HEK293 (cell line): ENCODE results near the gene SMIM1.

Source experiments
- CTCF ChIA-PET: fragments of 350-600 bp; formaldehyde crosslinking; extraction: SDS; loops from one replicate; lab custom pipeline; 2021; ENCODE audit warnings: antibody characterized with exemption; lab: Yijun Ruan, JAX
- POLR2A ChIA-PET: fragments of 300-600 bp; formaldehyde crosslinking; extraction: SDS; loops from one replicate; lab custom pipeline; 2020; ENCODE audit warnings: antibody characterized with exemption, inconsistent platforms; lab: Yijun Ruan, JAX
- H3K27ac ChIP-seq: fragments of 200-500 bp; sonication (Bioruptor generic); 2 replicates; pipeline ENCODE4 v1.5.1; 2014; ENCODE audit warnings: low read depth, low read length, control low read depth, inconsistent platforms; ENCODE audit errors: extremely low read depth
- H3K36me3 ChIP-seq, 2 experiments: fragments of 200-500 bp in 1 of 2; sonication (Bioruptor generic) in 1 of 2; 1 replicate in 1 of 2; 2 replicates in 1 of 2; pipeline ENCODE4 v1.5.1; 2014 to 2017; ENCODE audit warnings: inconsistent platforms in 2 of 2, low read length in 2 of 2; ENCODE audit not compliant: control insufficient read depth in 2 of 2, insufficient read depth in 1 of 2
- H3K4me1 ChIP-seq: fragments of 200-500 bp; sonication (Bioruptor generic); 2 replicates; pipeline ENCODE4 v1.5.1; 2014; ENCODE audit warnings: mild to moderate bottlenecking, low read length, inconsistent platforms; ENCODE audit not compliant: control insufficient read depth, insufficient read depth
- H3K4me3 ChIP-seq: 2 replicates; pipeline ENCODE4 v1.5.1; 2011; ENCODE audit warnings: low read depth, mild to moderate bottlenecking, control low read depth, low read length, moderate library complexity
- H3K9me3 ChIP-seq: fragments of 200-500 bp; sonication (Bioruptor generic); 2 replicates; pipeline ENCODE4 v1.5.1; 2014; ENCODE audit warnings: low read depth, low read length, inconsistent platforms; ENCODE audit not compliant: control insufficient read depth, insufficient read depth
- HOXC10 ChIP-seq: sonication (generic); formaldehyde crosslinking; IDR thresholded peaks from 2 replicates; pipeline ENCODE4 v1.8.1; 2023; ENCODE audit warnings: mild to moderate bottlenecking, missing genetic modification reagents
- SETDB1 ChIP-seq: IDR thresholded peaks from one replicate; pipeline ENCODE4 v1.6.1; 2017; ENCODE audit warnings: mild to moderate bottlenecking, low read length, moderate library complexity, mixed read lengths; ENCODE audit not compliant: insufficient read length
- SP2 ChIP-seq: fragments of 450-650 bp; formaldehyde crosslinking; IDR thresholded peaks from 2 replicates; pipeline ENCODE4 v1.5.1; 2016; ENCODE audit warnings: missing biosample characterization, missing genetic modification characterization
- TCF7L2 ChIP-seq: IDR thresholded peaks from 2 replicates; pipeline ENCODE4 v1.6.1; 2011; ENCODE audit warnings: low read depth, mild to moderate bottlenecking, inconsistent platforms, low read length, moderate library complexity, borderline replicate concordance
- ZFP69B ChIP-seq: fragments of 450-650 bp; formaldehyde crosslinking; IDR thresholded peaks from 2 replicates; pipeline ENCODE4 v1.5.1; 2016; ENCODE audit warnings: missing biosample characterization, missing genetic modification characterization
- ZNF169 ChIP-seq: fragments of 450-650 bp; formaldehyde crosslinking; IDR thresholded peaks from 2 replicates; pipeline ENCODE4 v1.5.1; 2016; ENCODE audit warnings: missing biosample characterization, missing genetic modification characterization
- ZNF2 ChIP-seq: fragments of 450-650 bp; formaldehyde crosslinking; IDR thresholded peaks from 2 replicates; pipeline ENCODE4 v1.5.1; 2016; ENCODE audit warnings: missing biosample characterization, missing genetic modification characterization
- ZNF202 ChIP-seq: fragments of 450-650 bp; formaldehyde crosslinking; IDR thresholded peaks from 2 replicates; pipeline ENCODE4 v1.5.1; 2016; ENCODE audit warnings: missing biosample characterization, missing genetic modification characterization, borderline replicate concordance
- ZNF223 ChIP-seq: fragments of 450-650 bp; formaldehyde crosslinking; IDR thresholded peaks from 2 replicates; pipeline ENCODE4 v1.5.1; 2016; ENCODE audit warnings: missing biosample characterization, missing genetic modification characterization
- ZNF423 ChIP-seq: fragments of 450-650 bp; formaldehyde crosslinking; IDR thresholded peaks from 2 replicates; pipeline ENCODE4 v1.5.1; 2016; ENCODE audit warnings: missing biosample characterization, missing genetic modification characterization
- ZNF426 ChIP-seq: fragments of 450-650 bp; formaldehyde crosslinking; IDR thresholded peaks from 2 replicates; pipeline ENCODE4 v1.5.1; 2017; ENCODE audit warnings: missing biosample characterization, missing genetic modification characterization, mild to moderate bottlenecking, inconsistent platforms, moderate library complexity
- ZNF473 ChIP-seq: fragments of 450-650 bp; formaldehyde crosslinking; IDR thresholded peaks from 2 replicates; pipeline ENCODE4 v1.5.1; 2017; ENCODE audit warnings: missing biosample characterization, missing genetic modification characterization
- ZNF514 ChIP-seq: fragments of 450-650 bp; formaldehyde crosslinking; IDR thresholded peaks from 2 replicates; pipeline ENCODE4 v1.5.1; 2016; ENCODE audit warnings: missing biosample characterization, missing genetic modification characterization
- ZNF629 ChIP-seq: fragments of 450-650 bp; formaldehyde crosslinking; IDR thresholded peaks from 2 replicates; pipeline ENCODE4 v1.5.1; 2017; ENCODE audit warnings: missing biosample characterization, missing genetic modification characterization
- ZNF660 ChIP-seq: fragments of 450-650 bp; IDR thresholded peaks from 2 replicates; pipeline ENCODE4 v1.5.1; 2018; ENCODE audit warnings: missing biosample characterization, mild to moderate bottlenecking, missing genetic modification characterization
- ZNF707 ChIP-seq: fragments of 450-650 bp; formaldehyde crosslinking; IDR thresholded peaks from 2 replicates; pipeline ENCODE4 v1.5.1; 2016; ENCODE audit warnings: missing biosample characterization, missing genetic modification characterization
- ZNF776 ChIP-seq: fragments of 450-650 bp; formaldehyde crosslinking; IDR thresholded peaks from 2 replicates; pipeline ENCODE4 v1.5.0; 2017; ENCODE audit warnings: missing biosample characterization, missing genetic modification characterization, borderline replicate concordance
- TF ChIP-seq, protein P1 (sequence below): fragments of 450-650 bp; formaldehyde crosslinking; IDR thresholded peaks from 2 replicates; pipeline ENCODE4 v1.5.0; 2017; ENCODE audit warnings: missing biosample characterization, missing genetic modification characterization, borderline replicate concordance
- TF ChIP-seq, protein P2 (sequence below): fragments of 450-650 bp; formaldehyde crosslinking; IDR thresholded peaks from 2 replicates; pipeline ENCODE4 v1.5.1; 2016; ENCODE audit warnings: missing biosample characterization, missing genetic modification characterization
- TF ChIP-seq, protein P3 (sequence below): fragments of 450-650 bp; formaldehyde crosslinking; IDR thresholded peaks from 2 replicates; pipeline ENCODE4 v1.5.1; 2017; ENCODE audit warnings: missing biosample characterization, missing genetic modification characterization

Gene SMIM1

DNA sequence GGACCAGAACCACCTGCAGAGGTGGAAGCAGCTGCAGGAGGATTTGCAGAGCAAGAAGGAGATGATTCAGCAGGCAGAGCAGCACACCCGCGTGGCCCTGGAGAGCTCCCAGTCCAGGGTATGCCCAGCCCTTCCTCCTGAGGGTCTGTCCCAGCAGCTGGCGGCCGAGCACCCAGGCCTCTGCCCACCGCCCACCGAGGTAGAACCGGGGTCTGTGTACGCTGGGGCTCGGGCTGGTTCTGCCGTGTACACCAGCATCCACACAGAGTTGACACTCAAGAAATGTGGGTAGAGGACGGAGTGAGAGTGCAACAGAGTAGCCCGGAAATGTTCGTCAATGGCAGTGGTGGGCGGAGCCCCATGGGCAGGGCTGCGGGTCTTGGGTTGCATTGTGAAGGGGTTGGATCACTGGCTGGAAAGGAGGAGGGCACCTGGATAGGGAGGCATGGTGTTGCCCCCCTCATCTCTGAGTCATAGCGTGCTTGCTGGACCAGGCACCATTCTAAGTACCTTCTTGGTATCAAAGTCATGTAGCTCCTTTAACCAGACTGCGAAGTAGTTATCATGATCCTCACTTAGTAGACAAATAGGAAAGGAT, 5.1 kb upstream of the SMIM1 start (continued):
- TF ChIP-seq, protein P1, sequence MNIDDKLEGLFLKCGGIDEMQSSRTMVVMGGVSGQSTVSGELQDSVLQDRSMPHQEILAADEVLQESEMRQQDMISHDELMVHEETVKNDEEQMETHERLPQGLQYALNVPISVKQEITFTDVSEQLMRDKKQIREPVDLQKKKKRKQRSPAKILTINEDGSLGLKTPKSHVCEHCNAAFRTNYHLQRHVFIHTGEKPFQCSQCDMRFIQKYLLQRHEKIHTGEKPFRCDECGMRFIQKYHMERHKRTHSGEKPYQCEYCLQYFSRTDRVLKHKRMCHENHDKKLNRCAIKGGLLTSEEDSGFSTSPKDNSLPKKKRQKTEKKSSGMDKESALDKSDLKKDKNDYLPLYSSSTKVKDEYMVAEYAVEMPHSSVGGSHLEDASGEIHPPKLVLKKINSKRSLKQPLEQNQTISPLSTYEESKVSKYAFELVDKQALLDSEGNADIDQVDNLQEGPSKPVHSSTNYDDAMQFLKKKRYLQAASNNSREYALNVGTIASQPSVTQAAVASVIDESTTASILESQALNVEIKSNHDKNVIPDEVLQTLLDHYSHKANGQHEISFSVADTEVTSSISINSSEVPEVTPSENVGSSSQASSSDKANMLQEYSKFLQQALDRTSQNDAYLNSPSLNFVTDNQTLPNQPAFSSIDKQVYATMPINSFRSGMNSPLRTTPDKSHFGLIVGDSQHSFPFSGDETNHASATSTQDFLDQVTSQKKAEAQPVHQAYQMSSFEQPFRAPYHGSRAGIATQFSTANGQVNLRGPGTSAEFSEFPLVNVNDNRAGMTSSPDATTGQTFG (tag by site-specific recombination): no peak
- TF ChIP-seq, protein P2, sequence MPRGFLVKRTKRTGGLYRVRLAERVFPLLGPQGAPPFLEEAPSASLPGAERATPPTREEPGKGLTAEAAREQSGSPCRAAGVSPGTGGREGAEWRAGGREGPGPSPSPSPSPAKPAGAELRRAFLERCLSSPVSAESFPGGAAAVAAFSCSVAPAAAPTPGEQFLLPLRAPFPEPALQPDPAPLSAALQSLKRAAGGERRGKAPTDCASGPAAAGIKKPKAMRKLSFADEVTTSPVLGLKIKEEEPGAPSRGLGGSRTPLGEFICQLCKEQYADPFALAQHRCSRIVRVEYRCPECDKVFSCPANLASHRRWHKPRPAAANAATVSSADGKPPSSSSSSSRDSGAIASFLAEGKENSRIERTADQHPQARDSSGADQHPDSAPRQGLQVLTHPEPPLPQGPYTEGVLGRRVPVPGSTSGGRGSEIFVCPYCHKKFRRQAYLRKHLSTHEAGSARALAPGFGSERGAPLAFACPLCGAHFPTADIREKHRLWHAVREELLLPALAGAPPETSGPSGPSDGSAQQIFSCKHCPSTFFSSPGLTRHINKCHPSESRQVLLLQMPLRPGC (tag by site-specific recombination): no peak
- TF ChIP-seq ZNF426 (tag by site-specific recombination) (no peak), TCF7L2 (no peak), ZNF707 (tag by site-specific recombination) (no peak), ZNF660 (no peak), ZNF423 (tag by site-specific recombination) (no peak), ZNF2 (tag by site-specific recombination) (no peak)

DNA sequence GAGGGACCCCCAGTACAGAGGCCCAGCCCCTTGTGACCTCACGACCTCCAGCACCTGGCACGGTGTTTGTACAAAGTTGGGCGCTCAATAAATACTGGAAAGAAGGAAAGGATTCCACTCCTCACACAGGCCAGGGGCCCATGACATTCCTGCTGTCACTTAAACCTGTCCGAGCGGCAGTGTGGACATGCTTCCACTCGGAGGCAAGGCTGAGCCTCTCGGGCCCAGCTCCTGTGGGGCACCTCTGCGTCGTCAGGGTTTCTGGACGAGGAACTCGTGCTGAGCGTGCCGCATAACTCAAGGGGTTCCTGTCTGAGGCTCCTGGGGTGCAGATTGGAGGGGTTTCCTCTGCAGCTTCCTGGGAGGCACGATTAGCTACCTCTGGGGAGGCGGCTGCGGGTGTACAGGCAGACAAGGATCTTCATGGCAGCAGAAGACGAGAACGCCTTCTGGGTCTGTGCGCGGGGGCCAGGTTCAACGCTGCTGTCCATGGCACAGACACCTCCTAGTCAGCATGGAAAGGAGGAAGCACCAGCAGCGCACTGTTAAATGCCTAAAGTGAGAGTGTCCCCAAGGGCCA, 3.6 kb upstream of the SMIM1 start:
- Histone ChIP-seq H3K4me3 (no peak overlapping the region), H3K9me3 (no peaks in the 10 kb centered on the region), H3K27ac (no peak overlapping the region), H3K36me3 (no peaks in the 10 kb centered on the region), H3K4me1 (no peaks in the 10 kb centered on the region)
- TF ChIP-seq ZNF629 (no peak), ZNF202 (tag by site-specific recombination) (no peak), ZNF169 (no peak), SETDB1 (no peak), SP2 (tag by site-specific recombination) (no peak), ZNF473 (tag by site-specific recombination) (no peak), ZNF514 (tag by site-specific recombination) (no peak), HOXC10 (CRISPR knock-in tag) (no peak), ZNF223 (tag by site-specific recombination) (no peak), ZNF776 (tag by site-specific recombination) (no peak), TCF7L2 (no peak), ZFP69B (tag by site-specific recombination) (no peak)
- TF ChIP-seq, protein P3, sequence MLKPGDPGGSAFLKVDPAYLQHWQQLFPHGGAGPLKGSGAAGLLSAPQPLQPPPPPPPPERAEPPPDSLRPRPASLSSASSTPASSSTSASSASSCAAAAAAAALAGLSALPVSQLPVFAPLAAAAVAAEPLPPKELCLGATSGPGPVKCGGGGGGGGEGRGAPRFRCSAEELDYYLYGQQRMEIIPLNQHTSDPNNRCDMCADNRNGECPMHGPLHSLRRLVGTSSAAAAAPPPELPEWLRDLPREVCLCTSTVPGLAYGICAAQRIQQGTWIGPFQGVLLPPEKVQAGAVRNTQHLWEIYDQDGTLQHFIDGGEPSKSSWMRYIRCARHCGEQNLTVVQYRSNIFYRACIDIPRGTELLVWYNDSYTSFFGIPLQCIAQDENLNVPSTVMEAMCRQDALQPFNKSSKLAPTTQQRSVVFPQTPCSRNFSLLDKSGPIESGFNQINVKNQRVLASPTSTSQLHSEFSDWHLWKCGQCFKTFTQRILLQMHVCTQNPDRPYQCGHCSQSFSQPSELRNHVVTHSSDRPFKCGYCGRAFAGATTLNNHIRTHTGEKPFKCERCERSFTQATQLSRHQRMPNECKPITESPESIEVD (tag by site-specific recombination): no peak
- POLR2A ChIA-PET: no interaction called here
- CTCF ChIA-PET: interaction anchor here (0.7 kb wide), 1 partner anchor 36 kb away, joined by 3 read pairs; no protein-coding TSS in a partner anchor
